ENCODE data around the gene ZSWIM1.

GRCh38 chr20:45850238-45850637, 30.8 kb upstream of the ZSWIM1 start:
- TF ChIP-seq CTCF (IDR thresholded peaks at IDR 0.05 in 8 of 11, conservative IDR thresholded peaks at IDR 0.05 in 3 of 11) (no peak), POLR2A (IDR thresholded peaks at IDR 0.05) (no peak)
